GM19455 (cell line): ENCODE results near the gene CDIP1.

Experiments
- ATAC-seq: cut with Tn5 transposase; IDR thresholded peaks from one replicate; pipeline ENCODE4 v1.9.1; 2021; ENCODE audit not compliant: unreplicated experiment

CDIP1 gene

GRCh38 chr16:4460936-4461249 lies 77.7 kb downstream of the CDIP1 start:
- no peak for ATAC-seq
